SK-N-MC (cell line): ENCODE results near the gene TSPAN5.

ENCODE experiments used
- EZH2 ChIP-seq: fragments of 200-600 bp; sonication (generic); IDR thresholded peaks from one replicate; pipeline ENCODE4 v1.6.1; 2017; ENCODE audit warnings: antibody characterized with exemption
- FOXP2 ChIP-seq: optimal IDR thresholded peaks from 2 replicates; pipeline ENCODE3; 2011; ENCODE audit warnings: mild to moderate bottlenecking, moderate library complexity; ENCODE audit not compliant: insufficient read depth; ENCODE audit errors: extremely low read length, control extremely low read depth
- POLR2AphosphoS5 ChIP-seq: IDR thresholded peaks from 2 replicates; pipeline ENCODE4 v1.6.1; 2012; ENCODE audit warnings: mild to moderate bottlenecking, low read depth, low read length, borderline replicate concordance

DNA sequence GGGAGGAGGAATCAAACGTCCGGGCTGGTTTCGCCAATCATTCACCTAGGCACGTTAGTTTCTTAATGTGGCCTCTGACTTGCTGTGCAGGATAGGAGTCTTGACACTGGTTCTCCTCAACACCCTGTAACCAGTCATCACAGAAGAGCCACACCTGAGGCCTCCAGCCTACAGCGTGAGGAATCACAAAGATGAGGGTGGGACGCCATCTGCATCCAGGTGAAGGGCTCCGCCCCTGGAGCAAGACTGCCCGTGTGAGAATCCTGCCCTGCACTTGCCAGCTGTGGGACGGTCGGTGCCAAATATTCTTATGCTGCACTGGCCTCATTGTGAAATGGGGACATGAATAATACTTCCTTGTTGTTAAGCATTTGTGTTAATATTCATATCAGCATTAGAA is 35.7 kb upstream of the TSPAN5 start:
- TF ChIP-seq POLR2AphosphoS5 = no peak
- no peak for TF ChIP-seq EZH2
- TF ChIP-seq FOXP2 = no peak
